ENCODE measurements around the gene IQSEC2. TPM values are rescaled to one million over a fixed set of nuclear protein-coding genes. Genes with fewer than 3 reads are reported as not detected.

IQSEC2 gene
- total RNA-seq, 4 donors from 2014 or later: 6.9 to 12.7 (median 10.4) TPM

GRCh38 chrX:53286171-53286570 is 4.8 kb upstream of the IQSEC2 start:
- no peak for TF ChIP-seq POLR2A (IDR thresholded peaks at IDR 0.05)
- no peak for TF ChIP-seq CTCF (IDR thresholded peaks at IDR 0.05)
- no peak for DNase-seq
- intact Hi-C loops (cut with DNase I): no loop called here
- Histone ChIP-seq H3K9me3 (no peaks in the 10 kb centered on the region), H3K4me3 (no peak overlapping the region), H3K36me3 (no peaks in the 10 kb centered on the region), H3K4me1 (peaks cover 16 to 53% (median 33%) of the 10 kb centered on the region in 3 donors), H3K27ac (peak overlapping the region in 1 of 4 donors; percentile 6), H3K27me3 (no peaks in the 10 kb centered on the region)
- 81 to 85% methylated on average over 2 of the region's 3 CpGs for WGBS, 2 donors

- peaks cover 16 to 59% (median 35%) of the 10 kb centered on the region in 3 donors for H3K4me1 ChIP-seq
Measured at GRCh38 chrX:53285591-53285990, 4.2 kb upstream of the IQSEC2 start.

GRCh38 chrX:53284684-53285447 is 3.5 kb upstream of the IQSEC2 start:
- H3K9me3 ChIP-seq: no peaks in the 10 kb centered on the region
- H3K4me1 ChIP-seq: peaks cover 20 to 66% (median 37%) of the 10 kb centered on the region in 3 donors
- intact Hi-C loops (cut with DNase I): no loop called here
- H3K36me3 ChIP-seq: no peaks in the 10 kb centered on the region
- no peak overlapping the region for H3K4me3 ChIP-seq
- DNase-seq: no peak
- WGBS, 2 donors: 31 to 40% methylated on average over 5 to 7 of the region's 8 CpGs
- peak; percentile 51 to 82 (median 67) for TF ChIP-seq CTCF (IDR thresholded peaks at IDR 0.05)
- no peak for TF ChIP-seq POLR2A (IDR thresholded peaks at IDR 0.05)
- H3K27ac ChIP-seq: no peak overlapping the region
- H3K27me3 ChIP-seq: no peaks in the 10 kb centered on the region

More at GRCh38 chrX:53285591-53285990, 4.2 kb upstream of the IQSEC2 start:
- intact Hi-C loops (cut with DNase I): no loop called here
- Histone ChIP-seq H3K27me3 (no peaks in the 10 kb centered on the region), H3K4me3 (no peak overlapping the region), H3K27ac (peak overlapping the region in 1 of 4 donors; percentile 6), H3K9me3 (no peaks in the 10 kb centered on the region), H3K36me3 (no peaks in the 10 kb centered on the region)
- WGBS, 2 donors: 85 to 96% methylated on average over 3 of the region's 3 CpGs
- TF ChIP-seq POLR2A (IDR thresholded peaks at IDR 0.05) (no peak), CTCF (IDR thresholded peaks at IDR 0.05) (no peak)
- DNase-seq: no peak

GRCh38 chrX:53283567-53283966 is 2.2 kb upstream of the IQSEC2 start:
- peaks cover 20 to 74% (median 37%) of the 10 kb centered on the region in 3 donors for H3K4me1 ChIP-seq
- 47 to 77% methylated on average over 2 to 3 of the region's 3 CpGs for WGBS, 2 donors
- intact Hi-C loops (cut with DNase I): no loop called here
- TF ChIP-seq CTCF (IDR thresholded peaks at IDR 0.05) (no peak), POLR2A (IDR thresholded peaks at IDR 0.05) (no peak)
- no peak for DNase-seq
- H3K36me3 ChIP-seq: no peaks in the 10 kb centered on the region
- no peak overlapping the region for H3K4me3 ChIP-seq
- no peaks in the 10 kb centered on the region for H3K9me3 ChIP-seq
- H3K27ac ChIP-seq: no peak overlapping the region
- no peaks in the 10 kb centered on the region for H3K27me3 ChIP-seq

- no peaks in the 10 kb centered on the region for H3K36me3 ChIP-seq
- DNase-seq: no peak
- H3K4me1 ChIP-seq: peaks cover 20 to 70% (median 35%) of the 10 kb centered on the region in 3 donors
- H3K9me3 ChIP-seq: no peaks in the 10 kb centered on the region
- no peak overlapping the region for H3K27ac ChIP-seq
- intact Hi-C loops (cut with DNase I): no loop called here
- WGBS, 2 donors: 97% methylated on average over 3 of the region's 3 CpGs; no CpG with 5 or more reads in 1 of the 2 donors
- H3K27me3 ChIP-seq: no peaks in the 10 kb centered on the region
- no peak overlapping the region for H3K4me3 ChIP-seq
- TF ChIP-seq CTCF (IDR thresholded peaks at IDR 0.05) (no peak), POLR2A (IDR thresholded peaks at IDR 0.05) (no peak)
Measured at GRCh38 chrX:53283099-53283498, 1.7 kb upstream of the IQSEC2 start.

All from esophagus squamous epithelium (tissue), 5 donors.